AG09319 (cell line): Measurements from ENCODE around the gene FOSB.

Source experiments
- DNase-seq: peaks from one replicate; pipeline ENCODE4 v3.0.0-alpha.2; 2010; ENCODE audit warnings: low read depth; ENCODE audit errors: extremely low read depth
- TF ChIP-seq, protein P1 (sequence below): IDR thresholded peaks from 2 replicates; pipeline ENCODE4 v1.5.1; 2011; ENCODE audit warnings: low read depth, mild to moderate bottlenecking, inconsistent platforms, low read length, moderate library complexity

FOSB gene

DNA sequence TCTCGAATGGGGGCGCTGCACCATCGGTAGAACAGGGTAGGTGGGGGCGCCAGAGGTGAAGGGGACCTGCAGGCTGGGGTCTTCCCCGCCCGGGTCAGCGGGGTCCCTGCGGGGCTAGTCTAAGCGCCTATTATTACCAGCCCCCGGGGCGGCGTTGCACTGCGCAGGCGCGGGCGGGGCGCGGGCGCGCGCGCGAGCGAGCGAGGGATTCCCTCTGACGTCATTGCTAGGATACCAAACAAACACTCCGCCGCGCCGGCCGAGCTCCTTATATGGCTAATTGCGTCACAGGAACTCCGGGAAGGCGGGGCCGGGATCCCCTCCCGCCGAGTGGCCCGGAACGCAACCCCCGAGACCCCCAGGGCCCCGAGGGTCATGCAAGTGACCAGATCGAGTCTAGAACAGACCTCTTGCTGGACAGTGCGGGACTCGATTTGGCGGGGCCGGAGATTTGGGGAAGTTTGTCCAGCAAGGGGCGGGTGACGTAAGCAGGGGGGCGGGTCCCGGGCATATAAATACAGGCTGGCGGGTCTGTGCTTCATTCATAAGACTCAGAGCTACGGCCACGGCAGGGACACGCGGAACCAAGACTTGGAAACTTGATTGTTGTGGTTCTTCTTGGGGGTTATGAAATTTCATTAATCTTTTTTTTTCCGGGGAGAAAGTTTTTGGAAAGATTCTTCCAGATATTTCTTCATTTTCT, at the start of gene FOSB:
TSS of gene FOSB (plus strand) at position 541 of the 703 bp plus-strand sequence. CDS start 591 bp downstream, outside the sequence.
- TF ChIP-seq, protein P1, sequence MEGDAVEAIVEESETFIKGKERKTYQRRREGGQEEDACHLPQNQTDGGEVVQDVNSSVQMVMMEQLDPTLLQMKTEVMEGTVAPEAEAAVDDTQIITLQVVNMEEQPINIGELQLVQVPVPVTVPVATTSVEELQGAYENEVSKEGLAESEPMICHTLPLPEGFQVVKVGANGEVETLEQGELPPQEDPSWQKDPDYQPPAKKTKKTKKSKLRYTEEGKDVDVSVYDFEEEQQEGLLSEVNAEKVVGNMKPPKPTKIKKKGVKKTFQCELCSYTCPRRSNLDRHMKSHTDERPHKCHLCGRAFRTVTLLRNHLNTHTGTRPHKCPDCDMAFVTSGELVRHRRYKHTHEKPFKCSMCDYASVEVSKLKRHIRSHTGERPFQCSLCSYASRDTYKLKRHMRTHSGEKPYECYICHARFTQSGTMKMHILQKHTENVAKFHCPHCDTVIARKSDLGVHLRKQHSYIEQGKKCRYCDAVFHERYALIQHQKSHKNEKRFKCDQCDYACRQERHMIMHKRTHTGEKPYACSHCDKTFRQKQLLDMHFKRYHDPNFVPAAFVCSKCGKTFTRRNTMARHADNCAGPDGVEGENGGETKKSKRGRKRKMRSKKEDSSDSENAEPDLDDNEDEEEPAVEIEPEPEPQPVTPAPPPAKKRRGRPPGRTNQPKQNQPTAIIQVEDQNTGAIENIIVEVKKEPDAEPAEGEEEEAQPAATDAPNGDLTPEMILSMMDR, result no peak; the same call in 1 of the 2 replicates
- DNase-seq, result peak; percentile 93

DNA sequence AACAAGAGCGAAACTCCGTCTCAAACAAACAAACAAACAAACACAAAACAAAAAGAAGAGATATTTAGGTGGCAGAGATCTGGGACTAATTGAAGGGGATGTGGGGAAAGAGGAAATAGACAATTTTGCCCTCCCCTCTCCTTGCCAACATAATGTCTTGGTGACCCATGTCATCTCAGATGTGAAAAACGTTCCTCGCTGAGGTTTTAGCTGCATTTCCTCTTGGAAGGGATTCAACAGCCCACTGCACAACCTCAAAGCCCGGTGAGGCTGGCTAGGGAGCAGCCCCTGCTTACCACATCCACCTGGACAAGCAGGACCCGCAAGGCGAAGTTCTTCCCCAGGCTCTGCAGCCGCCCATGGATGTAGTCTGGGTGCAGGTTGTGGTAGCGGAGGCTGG, 49.0 kb upstream of the FOSB start:
- TF ChIP-seq, protein P1, result no peak
- DNase-seq, result no peak

DNA sequence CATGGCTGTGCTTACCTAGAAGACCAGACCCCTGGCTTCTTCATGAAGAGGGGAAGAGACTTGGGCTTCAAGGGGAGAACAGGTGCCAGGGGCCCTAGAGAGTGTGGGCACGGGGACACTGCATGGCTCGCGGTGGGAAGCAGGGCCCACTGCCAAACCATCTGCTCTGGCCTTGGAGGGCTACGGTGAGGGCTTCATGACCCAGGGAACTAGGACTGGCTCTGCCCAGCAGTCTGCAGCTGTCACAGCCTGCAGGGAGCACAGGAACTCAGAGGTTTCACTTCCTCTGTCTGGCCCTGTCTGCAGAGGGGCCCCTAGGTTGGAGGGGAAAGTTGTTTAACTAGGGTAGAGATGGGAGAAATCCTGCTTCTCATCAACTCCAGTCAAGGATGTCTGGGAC, 48.4 kb upstream of the FOSB start:
- no peak for DNase-seq
- TF ChIP-seq, protein P1, result no peak

GRCh38 chr19:45419895-45420294, 47.9 kb upstream of the FOSB start:
- TF ChIP-seq, protein P1, result no peak
- no peak for DNase-seq

DNA sequence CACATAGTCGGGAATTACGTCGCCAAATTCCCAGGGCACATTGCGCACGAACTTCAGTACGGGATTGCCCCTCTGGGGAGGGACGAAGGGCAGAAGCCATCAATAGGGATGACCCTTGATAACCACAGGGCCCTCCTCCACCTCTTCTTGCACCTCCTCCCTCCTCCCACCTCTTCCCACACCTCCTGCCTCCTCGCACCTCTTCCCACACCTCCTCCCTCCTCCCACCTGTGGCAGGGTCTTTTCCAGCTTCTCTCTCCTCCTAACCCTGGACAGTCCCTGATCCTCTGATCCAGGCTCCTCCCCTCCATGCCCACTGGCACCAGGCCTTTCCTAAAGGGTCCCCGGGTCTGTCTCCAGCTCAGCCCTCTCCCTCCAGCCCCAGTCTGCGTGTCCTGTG, 47.4 kb upstream of the FOSB start:
- TF ChIP-seq, protein P1, result no peak
- DNase-seq, result no peak

DNA sequence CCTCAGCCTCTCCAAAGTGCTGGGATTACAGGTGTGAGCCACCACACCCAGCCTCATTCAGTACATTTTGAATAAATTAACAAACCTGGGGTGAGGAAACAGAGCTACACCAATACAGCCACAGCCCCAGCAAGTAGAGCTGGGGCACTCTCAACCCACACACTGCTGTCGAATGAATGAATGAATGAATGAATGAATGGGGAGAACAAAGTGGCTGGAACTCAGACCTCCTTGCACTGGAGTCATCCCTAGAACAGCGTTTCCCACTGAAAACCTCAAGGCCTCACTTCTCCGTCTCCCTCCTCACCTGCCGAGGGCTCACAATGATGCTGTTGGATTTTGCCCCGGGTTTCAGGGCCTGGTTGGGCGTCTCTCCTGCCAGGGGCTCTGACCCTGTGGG, 46.9 kb upstream of the FOSB start:
- no peak for DNase-seq

DNA sequence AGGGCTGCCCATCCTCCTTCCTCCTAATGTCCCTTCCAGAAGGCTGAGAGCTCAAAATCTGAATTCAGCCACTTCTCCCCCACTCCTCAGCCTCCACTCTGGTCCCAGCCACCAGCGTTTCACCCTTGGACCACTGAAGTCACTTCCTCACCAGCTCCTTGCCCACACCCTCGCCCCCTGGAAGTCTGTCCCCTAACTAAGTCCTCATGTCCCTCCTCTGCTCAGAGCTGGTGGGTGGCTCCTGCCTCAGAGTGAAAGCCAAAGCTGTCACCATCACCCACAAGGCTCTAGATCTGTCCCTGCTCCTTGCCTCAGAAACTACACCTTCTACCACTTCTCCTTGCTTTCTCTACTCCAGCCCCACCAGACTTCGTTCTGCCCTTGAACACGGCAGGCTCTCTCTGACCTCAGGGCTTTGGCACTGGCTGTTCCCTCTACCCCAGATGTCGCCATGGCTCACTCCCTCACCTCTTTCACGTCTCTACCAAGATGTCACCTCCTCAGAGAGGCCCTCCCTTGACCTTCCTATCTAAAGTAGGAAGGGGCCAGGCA, 45.8 kb upstream of the FOSB start:
- TF ChIP-seq, protein P1, result no peak
- DNase-seq, result no peak

More for the DNA sequence above, 46.9 kb upstream of the FOSB start:
- TF ChIP-seq, protein P1, result no peak
